ENCODE measurements around the gene BAZ1B. TPM values are rescaled to one million over a fixed set of nuclear protein-coding genes. Genes with fewer than 3 reads are reported as not detected.

Gene BAZ1B
- total RNA-seq = 10 to 100 TPM; 50.1 to 61.9 (median 59.9) TPM
- total RNA-seq (2013) = 75.4 TPM

GRCh38 chr7:73522105-73522872, at the start of gene BAZ1B:
Gene BAZ1B, minus strand, starts transcription at chr7:73522293. Its CDS starts 360 bp downstream, at chr7:73521933.
- Histone ChIP-seq H3K9me3 (ENCODE audit: control insufficient read depth, insufficient read depth, low read length) (no peaks in the 10 kb centered on the region), H3K27ac (ENCODE audit: low read length) (peak within 1 kb of the TSS; percentile 88), H3K4me3 (ENCODE audit: low read length) (peak within 1 kb of the TSS; percentile 57), H3K36me3 (ENCODE audit: control insufficient read depth, insufficient read depth, low read length) (peaks cover 2% of the 10 kb centered on the region), H3K27me3 (ENCODE audit: control insufficient read depth, insufficient read depth, low read length) (no peaks in the 10 kb centered on the region), H3K4me1 (ENCODE audit: control insufficient read depth, insufficient read depth, low read length) (peaks cover 53% of the 10 kb centered on the region)
- DNase-seq (peak; percentile 95 to 97), ATAC-seq (peak; percentile 94 to 99 (median 94))
- intact Hi-C loops (cut with micrococcal nuclease) = loop anchor here (1.0 to 5.0 kb wide), 3 partner anchors 35 to 205 kb away; partner anchors contain the start of genes BCL7B and TBL2
- no peaks in the 10 kb centered on the region for H3K36me3 Mint-ChIP-seq
- peak within 1 kb of the TSS; percentile 97 for H3K4me3 Mint-ChIP-seq
- TF ChIP-seq CTCF (IDR thresholded peaks at IDR 0.05) = no peak
- peak within 1 kb of the TSS; percentile 99 for H3K27ac Mint-ChIP-seq
- peaks cover 66% of the 10 kb centered on the region in 2 donors for H3K4me1 Mint-ChIP-seq
- H3K9me3 Mint-ChIP-seq = no peaks in the 10 kb centered on the region
- H3K27me3 Mint-ChIP-seq (ENCODE audit: low read depth in 2 of 2) = no peaks in the 10 kb centered on the region
- WGBS (ENCODE audit: insufficient coverage) = under 1% methylated on average over 71 of the region's 71 CpGs

- H3K36me3 Mint-ChIP-seq = no peaks in the 10 kb centered on the region
- H3K9me3 ChIP-seq (ENCODE audit: control insufficient read depth, insufficient read depth, low read length) = no peaks in the 10 kb centered on the region
- H3K27ac Mint-ChIP-seq = no peak overlapping the region
Measured at GRCh38 chr7:73570977-73571376, 48.9 kb upstream of the BAZ1B start.

GRCh38 chr7:73570521-73570920, 48.4 kb upstream of the BAZ1B start:
- Mint-ChIP-seq H3K27me3 (ENCODE audit: low read depth in 2 of 2) (no peaks in the 10 kb centered on the region), H3K36me3 (no peaks in the 10 kb centered on the region)
- ATAC-seq = no peak

More at GRCh38 chr7:73570977-73571376, 48.9 kb upstream of the BAZ1B start:
- H3K27me3 Mint-ChIP-seq (ENCODE audit: low read depth in 2 of 2) = no peaks in the 10 kb centered on the region
- DNase-seq (no peak), ATAC-seq (no peak)
- no peak overlapping the region for H3K4me3 Mint-ChIP-seq
- intact Hi-C loops (cut with micrococcal nuclease) = no loop called here
- peaks cover 3% of the 10 kb centered on the region for H3K4me1 ChIP-seq (ENCODE audit: control insufficient read depth, insufficient read depth, low read length)
- no peak overlapping the region for H3K27ac ChIP-seq (ENCODE audit: low read length)
- peaks cover 7 to 13% of the 10 kb centered on the region in 2 donors for H3K4me1 Mint-ChIP-seq
- 97% methylated on average over 10 of the region's 10 CpGs for WGBS (ENCODE audit: insufficient coverage)
- H3K4me3 ChIP-seq (ENCODE audit: low read length) = no peak overlapping the region
- H3K27me3 ChIP-seq (ENCODE audit: control insufficient read depth, insufficient read depth, low read length) = no peaks in the 10 kb centered on the region
- no peaks in the 10 kb centered on the region for H3K9me3 Mint-ChIP-seq
- H3K36me3 ChIP-seq (ENCODE audit: control insufficient read depth, insufficient read depth, low read length) = peaks cover 48% of the 10 kb centered on the region
- TF ChIP-seq CTCF (IDR thresholded peaks at IDR 0.05) = no peak

More at GRCh38 chr7:73570521-73570920, 48.4 kb upstream of the BAZ1B start:
- H3K9me3 ChIP-seq (ENCODE audit: control insufficient read depth, insufficient read depth, low read length) = no peaks in the 10 kb centered on the region
- no peak for DNase-seq
- no peak for TF ChIP-seq CTCF (IDR thresholded peaks at IDR 0.05)
- no peaks in the 10 kb centered on the region for H3K27me3 ChIP-seq (ENCODE audit: control insufficient read depth, insufficient read depth, low read length)
- Mint-ChIP-seq H3K4me1 (peaks cover 7 to 16% of the 10 kb centered on the region in 2 donors), H3K4me3 (no peak overlapping the region), H3K9me3 (no peaks in the 10 kb centered on the region), H3K27ac (no peak overlapping the region)
- peaks cover 8% of the 10 kb centered on the region for H3K4me1 ChIP-seq (ENCODE audit: control insufficient read depth, insufficient read depth, low read length)
- 97% methylated on average over 22 of the region's 22 CpGs for WGBS (ENCODE audit: insufficient coverage)
- H3K4me3 ChIP-seq (ENCODE audit: low read length) = no peak overlapping the region
- intact Hi-C loops (cut with micrococcal nuclease) = no loop called here
- H3K36me3 ChIP-seq (ENCODE audit: control insufficient read depth, insufficient read depth, low read length) = peaks cover 48% of the 10 kb centered on the region
- no peak overlapping the region for H3K27ac ChIP-seq (ENCODE audit: low read length)
